CD1c-positive myeloid dendritic cell (primary cell): ENCODE measurements around the gene PNKD.

Experiments
- DNase-seq: peaks from one replicate; pipeline ENCODE4 v3.0.0-alpha.2; 2016; ENCODE audit errors: extremely low spot score

PNKD gene

DNA sequence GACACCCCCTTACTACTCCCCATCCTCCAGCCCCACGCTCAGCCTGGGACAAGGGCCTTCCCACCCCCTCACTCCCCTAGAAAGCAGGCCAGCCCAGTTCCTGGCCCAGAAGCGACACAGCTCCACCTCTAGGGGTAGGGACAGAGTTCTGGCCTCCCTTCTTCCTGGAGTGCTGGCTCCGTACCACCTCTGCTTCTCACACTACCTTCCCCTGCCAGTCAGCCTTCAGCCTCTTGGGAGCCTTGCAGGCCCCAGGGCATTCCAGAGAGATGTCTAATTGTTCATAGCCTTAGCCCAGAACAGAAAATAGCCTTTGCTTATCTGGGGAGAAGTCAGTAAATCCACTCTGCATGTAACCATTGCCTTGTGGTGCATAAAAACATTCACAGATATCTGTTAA, 73.3 kb downstream of the PNKD start:
- no peak for DNase-seq

DNA sequence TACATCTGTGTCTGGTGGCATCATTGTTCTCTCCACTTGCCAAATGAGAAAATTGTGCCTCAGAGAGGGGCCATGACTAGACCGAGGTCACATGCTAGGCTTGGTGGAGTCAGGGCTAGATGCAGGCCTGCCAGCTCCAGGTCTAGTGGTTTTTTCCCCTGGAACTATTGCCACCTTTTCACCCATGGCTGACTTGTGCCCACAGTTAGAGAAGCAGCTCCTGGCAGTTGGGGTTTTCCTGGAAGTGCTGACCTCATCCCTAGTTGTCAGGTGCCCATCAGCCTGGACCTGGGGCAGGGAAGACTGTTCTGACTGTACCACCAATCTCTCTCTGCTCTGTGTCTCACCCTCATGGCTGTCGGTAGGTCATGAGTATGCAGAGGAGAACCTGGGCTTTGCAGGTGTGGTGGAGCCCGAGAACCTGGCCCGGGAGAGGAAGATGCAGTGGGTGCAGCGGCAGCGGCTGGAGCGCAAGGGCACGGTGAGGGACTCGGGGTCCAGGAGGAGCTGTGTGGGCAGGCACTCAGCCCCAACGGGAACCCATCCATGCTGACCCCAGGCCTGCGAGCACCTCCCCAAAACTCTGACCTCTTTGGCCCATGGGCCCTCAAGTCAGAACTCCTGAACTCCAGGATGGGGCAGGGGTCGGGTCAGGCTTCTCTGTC, 73.9 kb downstream of the PNKD start:
- DNase-seq = no peak

DNA sequence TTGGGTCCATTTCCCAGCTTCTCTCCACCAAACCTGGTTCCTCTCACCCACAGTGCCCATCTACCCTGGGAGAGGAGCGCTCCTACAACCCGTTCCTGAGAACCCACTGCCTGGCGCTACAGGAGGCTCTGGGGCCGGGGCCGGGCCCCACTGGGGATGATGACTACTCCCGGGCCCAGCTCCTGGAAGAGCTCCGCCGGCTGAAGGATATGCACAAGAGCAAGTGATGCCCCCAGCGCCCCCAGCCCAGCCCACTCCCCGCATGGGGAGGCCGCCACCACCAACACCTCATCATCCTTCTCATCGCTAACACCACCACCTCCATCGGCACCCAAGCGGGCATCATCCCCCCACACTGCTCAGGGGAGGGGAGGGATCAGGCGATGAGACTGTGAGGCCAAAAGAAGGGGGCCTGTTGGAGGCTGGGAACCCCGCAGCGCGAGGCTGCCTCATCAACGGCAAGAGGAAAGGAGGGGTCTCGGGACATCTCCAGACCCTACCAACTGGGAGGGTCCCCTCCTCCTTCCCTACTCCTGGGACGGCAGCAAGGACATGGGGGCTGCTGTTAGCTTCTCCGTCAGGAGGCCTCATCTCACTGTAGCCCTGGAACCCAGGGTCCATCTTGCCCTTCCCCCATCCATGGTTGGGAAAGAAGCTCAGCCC, 74.6 kb downstream of the PNKD start:
- no peak for DNase-seq

DNA sequence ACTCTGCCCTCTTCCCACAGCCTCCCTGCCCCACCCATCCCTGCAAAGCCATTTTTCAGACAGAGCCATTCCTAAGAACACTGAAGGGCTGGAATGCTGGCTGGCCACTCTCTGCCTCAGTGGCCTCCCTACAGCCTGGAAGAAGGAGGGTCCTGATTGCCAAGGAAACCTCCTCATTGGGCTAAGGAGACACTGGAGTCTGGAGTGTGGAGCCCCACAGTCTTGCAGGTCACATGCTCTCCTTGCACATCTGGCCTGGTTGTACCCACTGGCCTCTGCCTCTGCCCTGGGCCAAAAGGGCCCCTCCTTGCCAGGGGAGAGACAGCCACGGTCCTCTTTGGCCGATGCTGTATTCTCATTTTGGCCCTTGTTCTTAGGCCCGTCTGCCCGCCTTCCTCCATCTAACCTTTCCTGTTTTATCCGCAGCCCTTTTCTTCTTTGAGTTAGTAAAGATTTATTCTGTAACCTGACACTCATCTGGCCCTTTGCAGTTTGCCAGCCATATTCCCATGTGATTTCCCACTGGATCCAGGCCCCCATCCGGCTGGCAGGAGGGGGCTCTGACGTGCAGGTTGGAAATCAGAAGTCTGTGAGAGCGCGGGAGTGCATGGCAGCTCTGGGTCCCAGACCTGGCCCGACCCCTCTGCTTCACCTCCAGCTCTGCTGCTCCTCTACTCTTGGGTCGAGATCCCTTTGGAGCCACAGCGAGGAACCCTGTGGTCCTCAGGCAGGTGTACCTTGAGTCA, 75.3 kb downstream of the PNKD start:
- no peak for DNase-seq

DNA sequence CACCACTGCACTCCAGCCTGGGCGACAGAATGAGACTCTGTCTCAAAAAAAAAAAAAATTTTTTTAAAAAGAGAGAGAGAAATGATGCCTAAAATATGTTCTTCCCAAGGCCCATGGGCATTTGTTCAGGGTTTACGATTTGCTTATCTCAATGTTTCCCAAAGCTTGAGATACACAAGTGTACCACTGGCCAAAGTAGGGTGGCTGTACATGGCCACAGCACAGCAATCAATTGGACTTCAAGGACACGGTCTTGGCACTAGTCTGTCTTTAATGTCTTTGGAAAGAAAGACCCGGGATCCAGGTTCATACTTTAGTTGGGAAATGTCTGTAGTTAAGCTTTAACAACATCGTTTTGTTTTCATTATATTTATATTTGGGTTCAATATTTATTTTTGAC, 76.9 kb downstream of the PNKD start:
- no peak for DNase-seq

DNA sequence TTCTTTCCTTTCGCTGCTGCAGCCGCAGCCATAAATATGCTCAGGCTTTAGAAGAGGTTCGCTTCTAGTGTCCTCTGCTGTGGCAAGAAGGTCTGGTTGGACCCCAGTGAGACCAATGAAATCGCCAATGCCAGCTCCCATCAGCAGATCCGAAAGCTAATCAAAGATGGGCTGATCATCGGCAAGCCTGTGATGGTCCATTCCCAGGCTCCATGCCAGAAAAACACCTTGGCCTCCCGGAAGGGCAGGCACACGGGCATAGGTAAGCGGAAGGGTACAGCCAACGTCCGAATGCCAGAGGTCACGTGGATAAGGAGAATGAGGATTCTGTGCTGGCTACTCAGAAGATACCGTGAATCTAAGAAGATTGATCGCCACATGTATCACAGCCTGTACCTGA, 83.7 kb downstream of the PNKD start:
- DNase-seq = no peak

DNA sequence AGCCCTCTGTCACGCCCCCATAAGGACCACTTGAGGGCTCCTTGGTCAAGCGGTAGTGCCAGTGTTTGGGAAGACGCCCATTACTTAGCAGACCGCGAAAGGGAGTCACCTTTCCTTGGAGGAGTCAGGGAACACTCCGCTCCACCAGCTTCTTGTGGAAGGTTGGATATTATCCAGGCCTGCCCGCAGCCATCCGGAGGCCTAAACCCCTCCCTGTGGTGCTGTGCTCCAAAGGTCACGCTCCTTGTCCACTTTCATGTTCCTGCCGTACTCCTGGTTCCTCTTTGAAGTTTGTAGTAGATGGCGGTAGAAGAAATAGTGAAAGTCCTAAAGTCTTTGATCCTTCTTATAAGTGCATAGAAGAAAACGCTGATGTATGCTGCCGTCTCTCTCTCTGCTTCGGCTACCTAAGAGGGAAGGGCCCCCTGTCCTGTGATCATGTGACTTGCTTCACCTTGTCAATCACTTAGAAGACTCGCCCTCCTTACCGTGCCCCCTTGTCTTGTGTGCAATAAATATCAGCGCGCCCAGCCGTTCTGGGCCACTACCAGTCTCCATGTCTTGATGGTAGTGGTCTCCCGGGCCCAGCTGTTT, 84.6 kb downstream of the PNKD start:
- no peak for DNase-seq

DNA sequence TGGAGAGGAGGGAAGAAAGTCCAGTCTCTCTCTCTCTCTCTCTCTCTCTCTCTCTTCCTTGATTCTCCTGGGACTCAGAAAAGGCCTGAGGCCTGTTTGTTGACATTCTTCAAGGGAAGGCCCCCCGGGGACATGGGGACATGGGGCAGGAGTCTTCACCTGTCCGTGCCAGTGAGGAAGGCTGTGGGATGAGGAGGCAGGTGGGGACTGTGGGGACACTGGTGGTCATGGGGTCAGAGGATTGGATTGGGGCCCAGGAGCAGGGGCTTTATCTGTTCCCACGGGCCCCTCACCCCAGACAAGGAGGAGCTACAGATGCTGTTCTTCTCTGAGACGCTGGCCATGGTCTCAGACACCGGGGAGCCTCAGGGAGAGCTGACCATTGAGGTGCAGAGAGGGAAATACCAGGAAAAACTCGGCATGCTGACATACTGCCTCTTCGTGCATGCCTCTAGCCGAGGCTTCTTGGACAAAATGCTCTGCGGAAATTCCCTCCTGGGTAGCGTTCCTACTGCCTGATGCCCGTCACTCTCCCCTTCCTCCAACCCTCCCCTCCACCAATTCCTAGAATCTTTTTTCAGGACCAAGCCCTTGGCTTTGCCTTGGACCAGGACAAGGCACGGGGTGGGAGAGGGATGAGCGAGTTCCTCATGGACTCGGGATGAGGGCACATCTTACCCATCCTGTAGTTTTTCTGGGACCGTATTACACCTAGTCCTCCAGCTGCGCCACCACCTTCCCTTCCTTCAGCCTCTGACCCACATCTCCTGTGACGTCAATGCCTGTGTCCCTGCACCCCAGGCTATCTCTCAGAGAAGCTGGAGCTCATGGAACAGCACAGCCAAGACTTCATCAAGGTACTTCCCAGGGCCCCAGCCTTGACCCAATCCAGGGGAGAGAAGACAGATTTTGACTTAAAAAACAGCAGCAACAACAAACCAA, 87.2 kb downstream of the PNKD start:
- DNase-seq = no peak

DNA sequence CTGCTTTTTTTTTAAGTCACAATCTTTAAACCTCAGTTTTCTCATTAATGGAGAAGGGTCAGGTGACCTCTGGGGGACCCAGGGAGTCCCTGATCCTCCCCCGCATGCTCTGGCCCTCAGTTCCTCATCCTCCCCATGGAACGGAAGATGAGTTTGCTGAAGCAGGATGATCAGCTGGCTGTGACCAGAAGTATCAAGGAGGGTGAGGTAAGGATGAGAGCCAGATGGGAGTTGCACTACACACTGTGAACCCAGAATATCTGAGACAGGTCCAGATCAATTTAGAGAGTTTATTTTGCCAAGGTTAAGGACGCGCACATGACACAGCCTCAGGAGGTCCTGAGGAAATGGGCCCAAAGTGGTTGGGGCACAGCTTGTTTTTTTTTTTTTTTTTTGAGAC, 90.1 kb downstream of the PNKD start:
- peak; percentile 94 for DNase-seq

DNA sequence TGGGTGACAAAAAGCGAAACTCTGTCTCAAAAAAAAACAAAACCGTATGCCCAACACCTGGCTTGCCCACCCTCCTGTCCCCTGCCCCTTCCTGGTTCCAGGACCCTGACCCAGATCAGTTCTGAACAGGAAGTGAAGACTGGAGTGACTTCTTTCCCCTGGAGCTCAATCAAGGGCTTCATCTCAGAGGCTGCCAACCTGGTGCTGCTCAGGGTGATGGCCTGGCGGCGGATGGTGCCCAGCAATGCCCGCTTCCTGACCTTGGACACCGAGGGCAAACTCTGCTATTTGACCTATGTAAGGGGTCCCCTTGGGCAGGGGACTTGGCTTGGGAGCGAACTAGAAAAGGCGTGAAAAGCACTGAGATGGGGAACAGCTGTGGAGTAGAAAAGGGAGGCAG, 92.3 kb downstream of the PNKD start:
- DNase-seq = no peak

DNA sequence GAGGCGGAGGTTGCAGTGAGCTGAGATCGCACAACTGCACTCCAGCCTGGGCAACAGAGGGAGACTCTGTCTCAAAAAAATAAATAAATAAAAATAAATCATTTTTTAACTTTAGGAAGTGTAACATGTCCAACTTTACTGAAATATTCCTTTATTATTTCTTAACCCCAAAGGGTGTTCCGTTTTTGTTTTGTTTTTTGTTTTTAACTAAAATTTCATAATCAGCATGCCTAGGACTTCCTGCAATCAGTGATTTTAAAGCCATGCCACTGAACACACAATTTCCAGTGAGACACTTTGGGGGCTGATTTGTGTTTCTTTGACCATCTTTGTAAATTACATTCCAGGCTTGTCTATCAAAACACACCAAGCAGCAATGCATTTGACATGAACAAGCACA, 93.4 kb downstream of the PNKD start:
- DNase-seq = peak; percentile 67

DNA sequence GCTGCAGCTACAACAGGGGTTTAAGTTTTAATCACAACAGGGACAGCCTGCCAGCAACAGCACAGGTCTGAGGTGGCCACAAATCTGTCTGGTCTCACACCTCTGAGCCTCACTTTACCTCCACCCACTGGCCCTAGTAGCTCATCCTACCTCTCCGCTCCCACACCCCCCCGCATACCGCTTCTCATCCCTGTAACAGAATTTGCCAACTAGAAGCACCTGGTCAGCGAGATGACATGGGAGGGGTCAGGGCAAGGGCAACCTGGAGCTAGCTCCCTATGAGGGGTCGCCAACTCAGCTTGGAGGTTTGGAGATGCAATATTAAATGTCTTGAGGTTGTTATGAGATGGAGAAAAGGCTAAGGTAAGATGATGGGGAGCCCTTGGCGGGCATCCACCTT, 93.9 kb downstream of the PNKD start:
- DNase-seq = no peak

DNA sequence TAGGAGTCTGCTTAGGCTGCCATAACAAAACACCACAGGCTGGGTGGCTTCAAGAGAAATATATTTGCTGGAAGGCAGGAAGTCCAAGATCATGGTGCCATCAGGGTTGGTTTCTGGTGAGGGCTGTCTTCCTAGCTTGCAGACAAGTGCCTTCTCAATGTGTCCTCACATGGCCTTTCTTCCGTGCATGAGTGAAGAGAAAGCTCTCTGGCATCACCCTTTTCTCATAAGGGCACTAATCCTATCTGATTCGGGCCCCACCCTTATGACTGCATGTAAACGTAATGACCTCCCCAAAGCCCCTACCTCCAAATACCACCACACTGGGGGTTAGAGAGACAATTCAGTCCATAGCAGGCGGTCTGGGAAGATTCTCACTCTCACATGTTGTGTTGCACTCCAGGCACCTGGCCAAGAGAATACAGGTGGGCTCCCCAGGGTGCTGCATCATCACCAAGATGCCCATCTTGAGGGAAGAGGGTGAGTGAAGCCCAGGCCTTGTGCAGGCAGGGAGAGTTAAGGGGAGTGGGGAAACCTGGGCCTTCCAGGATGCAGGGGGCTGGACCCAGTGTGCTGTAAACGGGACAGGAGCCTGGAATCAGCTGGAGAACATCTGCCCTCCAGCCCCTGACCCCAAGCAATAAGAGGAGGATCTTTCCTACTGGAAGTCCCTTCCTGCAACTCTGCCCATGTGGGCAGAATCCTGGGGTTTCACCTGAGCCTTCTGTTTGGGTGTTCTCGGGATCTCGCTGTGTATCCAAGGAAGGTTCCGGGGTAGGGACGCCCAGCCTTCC, 96.5 kb downstream of the PNKD start:
- DNase-seq = no peak

DNA sequence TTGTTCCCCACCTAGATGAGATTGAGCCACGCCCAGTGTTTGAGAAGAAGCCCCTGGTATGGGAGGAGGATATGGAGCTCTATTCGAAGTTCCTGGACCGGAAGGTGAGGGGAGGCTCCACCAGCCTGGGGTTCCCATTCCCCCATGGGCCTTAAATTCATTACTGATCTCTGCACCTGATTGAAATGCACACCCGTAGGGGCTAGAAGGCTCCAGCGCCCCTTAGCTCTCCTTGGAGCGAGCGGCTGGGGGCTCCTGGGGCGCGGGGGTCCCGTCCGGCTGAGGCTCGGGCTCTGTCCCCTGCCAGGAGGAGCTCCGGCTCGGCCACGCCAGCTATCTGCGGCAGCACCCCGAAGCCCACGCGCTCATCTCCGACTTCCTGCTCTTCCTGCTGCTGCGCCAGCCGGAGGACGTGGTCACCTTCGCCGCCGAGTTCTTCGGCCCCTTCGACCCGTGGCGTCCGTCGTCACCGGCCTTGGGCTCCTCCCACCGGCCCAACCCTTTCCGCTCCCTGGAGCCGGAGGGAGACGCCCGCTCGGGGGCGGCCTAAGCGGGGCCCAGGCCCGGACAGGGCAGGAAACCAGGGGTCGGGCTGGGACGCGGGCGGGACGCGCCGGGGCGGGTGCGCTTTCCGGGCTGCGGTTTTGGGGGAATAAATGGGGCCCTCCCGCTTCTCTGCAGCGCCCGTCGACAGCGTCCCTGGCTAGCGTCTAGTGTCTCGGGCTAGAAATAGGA, 97.3 kb downstream of the PNKD start:
- peak; percentile 97 for DNase-seq

DNA sequence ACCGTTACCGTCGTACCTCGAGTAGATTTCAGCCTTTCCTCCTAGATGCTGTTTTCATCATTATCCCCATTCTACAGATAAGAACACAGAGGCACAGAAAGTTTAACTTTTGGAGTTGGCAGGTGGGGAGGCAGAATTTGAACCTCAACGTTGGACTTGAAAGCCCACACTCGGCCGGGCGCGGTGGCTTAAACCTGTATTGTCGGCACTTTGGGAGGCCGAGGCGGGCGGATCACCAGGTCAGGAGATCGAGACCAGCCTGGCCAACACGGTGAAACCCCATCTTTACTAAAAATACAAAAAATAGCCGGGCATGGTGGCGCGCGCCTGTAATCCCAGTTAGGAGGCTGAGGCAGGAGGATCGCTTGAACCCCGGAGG, 97.8 kb downstream of the PNKD start:
- no peak for DNase-seq

DNA sequence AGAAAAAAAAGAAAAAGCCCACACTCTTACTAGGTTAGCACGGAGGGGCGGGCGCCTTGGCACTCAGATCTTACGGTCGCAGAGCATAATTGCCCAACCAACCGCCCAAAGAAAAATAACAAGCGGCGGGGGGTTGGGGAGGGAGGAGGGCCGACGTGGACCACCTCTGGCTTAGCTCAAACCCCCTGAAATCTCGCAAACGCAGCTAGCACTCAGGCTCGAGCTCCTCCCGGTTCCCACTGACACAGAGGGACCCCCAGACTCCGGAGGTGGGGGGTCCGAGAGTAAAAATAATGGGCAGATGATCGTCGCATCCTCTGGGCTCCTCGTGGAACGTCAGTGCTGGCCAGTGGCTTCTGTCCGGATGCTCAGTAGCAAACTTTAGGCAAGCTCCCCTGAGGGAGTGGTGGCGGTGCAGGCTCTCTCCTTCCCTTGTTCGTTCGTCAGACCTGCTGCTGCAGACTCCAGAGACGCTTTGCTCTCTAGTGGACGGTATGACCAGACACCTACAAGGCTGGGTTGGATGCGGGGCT, 98.4 kb downstream of the PNKD start:
- DNase-seq = peak; percentile 24

DNA sequence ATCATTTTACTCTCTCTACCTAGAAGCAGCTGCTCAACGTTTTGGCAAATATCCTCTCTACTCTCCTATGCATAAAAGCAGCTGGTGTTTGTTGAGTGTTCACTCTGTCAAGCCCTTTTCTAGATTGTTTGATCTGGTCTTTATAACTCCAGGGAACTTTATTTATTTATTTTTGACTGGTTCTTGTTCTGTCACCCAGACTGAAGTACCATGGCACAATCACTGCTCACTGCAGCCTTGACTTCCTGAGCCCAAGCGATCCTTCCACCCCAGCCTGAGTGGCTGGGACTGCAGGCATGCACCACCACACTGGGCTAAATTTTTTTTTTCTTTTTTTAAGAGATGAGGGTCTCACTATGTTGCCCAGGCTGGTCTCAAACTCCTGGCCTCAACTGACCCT, 99.0 kb downstream of the PNKD start:
- DNase-seq = peak; percentile 34

DNA sequence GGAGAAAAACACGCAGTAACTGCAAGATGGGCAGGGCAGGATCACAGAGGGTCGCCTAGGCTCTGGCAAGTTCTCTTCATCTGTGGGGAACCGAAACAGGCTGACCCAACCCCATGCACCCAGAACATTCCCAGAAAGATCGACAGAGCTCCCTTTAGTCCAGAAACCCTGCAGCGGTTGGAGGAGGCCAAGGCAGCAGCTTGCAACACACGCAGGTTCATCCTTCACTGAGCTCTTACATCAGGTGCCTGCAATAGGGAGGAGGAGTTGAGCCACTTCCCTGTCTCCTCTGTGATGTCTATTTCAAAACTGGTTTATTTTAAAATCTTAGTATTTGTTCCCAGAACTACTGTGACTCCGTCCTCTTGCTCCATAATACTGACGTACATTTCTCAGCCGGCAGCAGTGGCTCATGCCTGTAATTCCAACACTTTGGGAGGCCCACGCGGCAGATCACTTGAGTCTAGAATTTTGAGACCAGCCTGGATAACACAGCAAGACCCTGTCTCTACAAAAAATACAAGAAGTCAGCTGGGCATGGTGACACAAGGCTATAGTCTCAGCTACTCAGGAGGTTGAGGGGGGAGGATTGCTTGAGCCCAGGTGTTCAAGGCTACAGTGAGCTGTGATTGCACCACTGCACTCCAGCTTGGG, 100.2 kb downstream of the PNKD start:
- DNase-seq = peak; percentile 94

DNA sequence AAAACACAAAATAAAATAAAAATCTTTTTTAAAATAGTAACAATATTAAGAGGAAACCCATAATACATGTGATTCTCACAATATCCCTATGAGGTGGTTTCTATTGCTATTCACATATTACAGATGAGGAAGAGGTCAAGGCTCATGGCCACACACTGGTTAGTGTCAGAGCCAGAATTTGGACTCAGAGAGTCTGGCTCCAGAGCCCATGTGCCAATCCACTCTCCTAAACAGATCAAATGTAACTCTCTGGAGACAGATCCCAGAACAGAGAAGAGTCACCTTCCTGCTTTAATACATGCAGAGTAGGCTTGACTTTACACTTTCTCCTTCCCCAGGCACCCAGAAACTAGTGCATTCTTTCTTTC, 101.6 kb downstream of the PNKD start:
- peak; percentile 63 for DNase-seq
